Activated CD4-positive, alpha-beta memory T cell treated with anti-CD3 and anti-CD28 coated beads, Interleukin-2, amount 10 ng/mL, durations not matched to agents 7 days and 5 days (primary cell): ENCODE data around the gene MAGEA6. TPM values are rescaled to one million over a fixed set of nuclear protein-coding genes. Genes with fewer than 3 reads are reported as not detected.
"Not testable (repeated sequence)": the region's sequence is repeated elsewhere in the genome, so short reads cannot be mapped to it uniquely, and the experiment has no call there.

Experiments
- CTCF ChIA-PET: fragments of 350-600 bp; sonication (Branson Sonifier 250); formaldehyde crosslinking; loops from one replicate; lab custom pipeline; 2021; ENCODE audit warnings: antibody characterized with exemption, inconsistent platforms; lab: Charles Lee
- POLR2A ChIA-PET: fragments of 350-600 bp; sonication (Branson Sonifier 250); formaldehyde crosslinking; loops from one replicate; lab custom pipeline; 2021; ENCODE audit warnings: antibody characterized with exemption; lab: Charles Lee
- DNase-seq: peaks from one replicate; pipeline ENCODE4 v3.0.0-alpha.2; 2020
- H3K27ac Mint-ChIP-seq: one replicate; pipeline ENCODE4 v1.8.0; 2021; ENCODE audit warnings: mild to moderate bottlenecking, mixed read lengths
- H3K27me3 Mint-ChIP-seq: one replicate; pipeline ENCODE4 v1.8.0; 2021; ENCODE audit warnings: mixed read lengths
- H3K36me3 Mint-ChIP-seq: one replicate; pipeline ENCODE4 v1.8.0; 2021; ENCODE audit warnings: low read depth, mixed read lengths
- H3K4me1 Mint-ChIP-seq: one replicate; pipeline ENCODE4 v1.8.0; 2021; ENCODE audit warnings: mixed read lengths
- H3K4me3 Mint-ChIP-seq: one replicate; pipeline ENCODE4 v1.8.0; 2021; ENCODE audit warnings: mild to moderate bottlenecking, mixed read lengths
- H3K9me3 Mint-ChIP-seq: one replicate; pipeline ENCODE4 v1.8.0; 2021; ENCODE audit warnings: mixed read lengths
- total RNA-seq, 2 experiments: library from RNA; stranded (reverse); gene quantifications; one replicate each; pipeline ENCODE4 v1.2.3, GENCODE V29; 2021

MAGEA6 gene
- total RNA-seq, 2 experiments from 2014 or later = not detected

- DNase-seq, H3K27ac Mint-ChIP-seq, H3K36me3 Mint-ChIP-seq, H3K27me3 Mint-ChIP-seq, H3K9me3 Mint-ChIP-seq, H3K4me3 Mint-ChIP-seq, CTCF ChIA-PET, H3K4me1 Mint-ChIP-seq, POLR2A ChIA-PET: not testable (repeated sequence)
These were observed 10.6 kb downstream of the MAGEA6 start, which contains the start of gene CSAG3 for GRCh38 chrX:152758918-152759317. Gene CSAG3, plus strand, starts transcription at chrX:152759218.

GRCh38 chrX:152754871-152755270 is 14.6 kb downstream of the MAGEA6 start:
- CTCF ChIA-PET, DNase-seq, H3K4me3 Mint-ChIP-seq, POLR2A ChIA-PET, H3K27me3 Mint-ChIP-seq, H3K9me3 Mint-ChIP-seq, H3K4me1 Mint-ChIP-seq, H3K27ac Mint-ChIP-seq, H3K36me3 Mint-ChIP-seq: not testable (repeated sequence)

- H3K4me3 Mint-ChIP-seq, H3K9me3 Mint-ChIP-seq, CTCF ChIA-PET, H3K27me3 Mint-ChIP-seq, POLR2A ChIA-PET, H3K4me1 Mint-ChIP-seq, H3K36me3 Mint-ChIP-seq, H3K27ac Mint-ChIP-seq, DNase-seq: not testable (repeated sequence)
These were observed 15.5 kb downstream of the MAGEA6 start, which contains the start of gene MAGEA2 for GRCh38 chrX:152753686-152754650. Gene MAGEA2, minus strand, starts transcription at chrX:152753842. Its CDS starts 2,479 bp downstream, at chrX:152751363.

- Mint-ChIP-seq H3K4me1 (no peaks in the 10 kb centered on the region), H3K36me3 (no peaks in the 10 kb centered on the region), H3K4me3 (no peak overlapping the region), H3K27me3 (no peaks in the 10 kb centered on the region), H3K27ac (no peak overlapping the region), H3K9me3 (no peaks in the 10 kb centered on the region)
- no peak for DNase-seq
- ChIA-PET POLR2A (no interaction called here), CTCF (no interaction called here)
These were observed 30.9 kb downstream of the MAGEA6 start for GRCh38 chrX:152738560-152738959.

- CTCF ChIA-PET, H3K9me3 Mint-ChIP-seq, H3K36me3 Mint-ChIP-seq, POLR2A ChIA-PET, H3K27ac Mint-ChIP-seq, H3K4me1 Mint-ChIP-seq, H3K4me3 Mint-ChIP-seq, DNase-seq, H3K27me3 Mint-ChIP-seq: not testable (repeated sequence)
These were observed 33.0 kb downstream of the MAGEA6 start for GRCh38 chrX:152736528-152736927.

GRCh38 chrX:152735860-152736511 is 33.5 kb downstream of the MAGEA6 start:
- ChIA-PET POLR2A (no interaction called here), CTCF (no interaction called here)
- Mint-ChIP-seq H3K27ac (no peak overlapping the region), H3K27me3 (no peaks in the 10 kb centered on the region), H3K4me1 (no peaks in the 10 kb centered on the region), H3K9me3 (no peaks in the 10 kb centered on the region), H3K4me3 (no peak overlapping the region), H3K36me3 (no peaks in the 10 kb centered on the region)
- no peak for DNase-seq

- POLR2A ChIA-PET = no interaction called here
- Mint-ChIP-seq H3K27me3 (no peaks in the 10 kb centered on the region), H3K36me3 (no peaks in the 10 kb centered on the region), H3K4me3 (no peak overlapping the region), H3K27ac (no peak overlapping the region), H3K9me3 (no peaks in the 10 kb centered on the region), H3K4me1 (no peaks in the 10 kb centered on the region)
- CTCF ChIA-PET = no interaction called here
- no peak for DNase-seq
These were observed 34.4 kb downstream of the MAGEA6 start for GRCh38 chrX:152735101-152735500.

- H3K27ac Mint-ChIP-seq, CTCF ChIA-PET, POLR2A ChIA-PET, H3K27me3 Mint-ChIP-seq, H3K36me3 Mint-ChIP-seq, H3K9me3 Mint-ChIP-seq, H3K4me1 Mint-ChIP-seq, H3K4me3 Mint-ChIP-seq, DNase-seq: not testable (repeated sequence)
These were observed 35.2 kb downstream of the MAGEA6 start for GRCh38 chrX:152734143-152734858.

GRCh38 chrX:152733261-152733975 is 36.1 kb downstream of the MAGEA6 start, which contains the start of the genes CSAG1 and MAGEA12:
Gene CSAG1, minus strand, starts transcription at chrX:152733721. Its CDS starts 1,261 bp downstream, at chrX:152732460.
Gene MAGEA12, plus strand, starts transcription at chrX:152733757. Its CDS starts 2,405 bp downstream, at chrX:152736162.
- DNase-seq = no peak
- POLR2A ChIA-PET = no interaction called here
- no peak within 1 kb of the TSS for H3K4me3 Mint-ChIP-seq
- H3K27ac Mint-ChIP-seq = no peak within 1 kb of the TSS
- H3K36me3 Mint-ChIP-seq = no peaks in the 10 kb centered on the region
- H3K4me1 Mint-ChIP-seq = no peaks in the 10 kb centered on the region
- H3K27me3 Mint-ChIP-seq = peaks cover 3% of the 10 kb centered on the region
- CTCF ChIA-PET = no interaction called here
- no peaks in the 10 kb centered on the region for H3K9me3 Mint-ChIP-seq

GRCh38 chrX:152725409-152725808 is 44.1 kb downstream of the MAGEA6 start:
- POLR2A ChIA-PET = no interaction called here
- H3K4me1 Mint-ChIP-seq = no peaks in the 10 kb centered on the region

More at GRCh38 chrX:152725409-152725808, 44.1 kb downstream of the MAGEA6 start:
- Mint-ChIP-seq H3K4me3 (no peak overlapping the region), H3K27ac (no peak overlapping the region), H3K27me3 (peaks cover 3% of the 10 kb centered on the region), H3K36me3 (no peaks in the 10 kb centered on the region), H3K9me3 (no peaks in the 10 kb centered on the region)
- CTCF ChIA-PET = no interaction called here
- DNase-seq = no peak
